ENCODE data around the gene MYO19. TPM values are rescaled to one million over a fixed set of nuclear protein-coding genes. Genes with fewer than 3 reads are reported as not detected.

Gene MYO19
- total RNA-seq, 1 experiment from 2014 or later: 144 TPM

DNA sequence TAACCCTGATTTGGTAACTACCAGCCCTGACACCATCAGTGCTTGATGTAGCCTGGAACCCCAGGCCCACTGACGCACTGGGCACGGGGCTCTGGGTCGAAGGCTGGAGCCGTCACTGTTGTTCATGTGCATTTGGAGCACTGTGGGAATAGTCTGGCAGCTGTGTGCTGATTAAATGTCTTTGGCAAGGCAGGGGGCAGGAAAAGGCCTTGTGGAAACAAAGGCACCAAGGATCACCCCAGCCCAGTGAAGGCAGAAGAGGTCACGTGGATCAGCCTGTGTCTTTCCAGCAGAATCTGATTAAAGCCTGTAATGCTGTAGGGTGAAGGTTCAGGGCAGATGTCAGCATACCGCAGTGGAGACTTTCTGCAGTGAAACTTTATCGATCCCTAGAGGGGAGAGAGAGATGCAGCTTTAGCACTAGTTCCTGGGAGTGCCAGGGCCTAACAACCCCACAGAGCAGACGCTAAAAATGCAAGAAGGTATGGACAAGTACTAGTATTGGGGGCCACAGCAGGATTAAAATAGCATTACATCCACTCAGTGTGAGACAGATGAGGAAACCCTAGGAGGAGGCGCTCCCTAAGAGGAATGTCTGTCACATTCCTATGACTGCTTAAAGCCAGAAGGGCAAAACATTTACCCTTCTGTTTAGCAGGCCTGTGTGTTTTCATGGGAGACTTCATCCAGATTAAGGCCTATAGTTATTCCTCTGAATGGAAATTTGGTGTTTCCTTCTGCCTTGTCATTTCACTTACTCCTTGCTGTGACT, 38.5 kb downstream of the MYO19 start:
- H3K27ac ChIP-seq (ENCODE audit: insufficient read length, low read depth, low read length): no peak overlapping the region

More for the DNA sequence above, 38.5 kb downstream of the MYO19 start:
- no peaks in the 10 kb centered on the region for H3K9me3 Mint-ChIP-seq
- no peak overlapping the region for H2AFZ ChIP-seq (ENCODE audit: low read length)
- H3K36me3 Mint-ChIP-seq (ENCODE audit: insufficient read depth in 1 of 3, low read depth in 3 of 3): peaks cover 20 to 82% (median 77%) of the 10 kb centered on the region in 3 experiments; a peak in 6 of 7 replicates
- no peaks in the 10 kb centered on the region for H3K79me2 ChIP-seq (ENCODE audit: insufficient read depth, low read length)
- no peak overlapping the region for H2BK12ac ChIP-seq (ENCODE audit: insufficient read length, low read depth, low read length)
- H3K56ac ChIP-seq (ENCODE audit: insufficient read length, low read depth, low read length): no peak overlapping the region
- TF ChIP-seq CTCF (conservative IDR thresholded peaks at IDR 0.05): no peak
- H3K9ac ChIP-seq (ENCODE audit: extremely low read depth, insufficient read length, low read length): no peak overlapping the region
- WGBS (ENCODE audit: extremely low coverage, insufficient read length, low lambda C conversion rate): no CpG with 5 or more reads among the region's 9 CpGs
- no peaks in the 10 kb centered on the region for H3K9me3 ChIP-seq (ENCODE audit: control insufficient read depth, low read depth, low read length)
- H4K5ac ChIP-seq (ENCODE audit: insufficient read length, low read depth, low read length): no peak overlapping the region
- H2BK20ac ChIP-seq (ENCODE audit: low read depth, low read length, poor library complexity, severe bottlenecking): no peak overlapping the region
- H3K18ac ChIP-seq (ENCODE audit: insufficient read length, low read depth, low read length): no peak overlapping the region
- no peaks in the 10 kb centered on the region for H3K27me3 ChIP-seq (ENCODE audit: insufficient read depth, low read length)
- H3K23me2 ChIP-seq (ENCODE audit: insufficient read length, low read depth, low read length, poor library complexity, severe bottlenecking): no peaks in the 10 kb centered on the region
- no peak overlapping the region for H3T11ph ChIP-seq (ENCODE audit: low read length)
- no peak overlapping the region for H3K4ac ChIP-seq (ENCODE audit: low read depth, low read length)
- H3K4me2 ChIP-seq (ENCODE audit: insufficient read depth, insufficient read length, low read length): no peak overlapping the region
- H3K27me3 Mint-ChIP-seq (ENCODE audit: low read depth): no peaks in the 10 kb centered on the region
- no peak overlapping the region for H4K91ac ChIP-seq (ENCODE audit: insufficient read length, low read depth, low read length)
- no peak overlapping the region for H2BK120ac ChIP-seq (ENCODE audit: low read depth, low read length, poor library complexity, severe bottlenecking)
- no peaks in the 10 kb centered on the region for H3K79me1 ChIP-seq (ENCODE audit: insufficient read depth, low read depth, low read length, poor library complexity, severe bottlenecking)
- peak overlapping the region; percentile 25 to 64 (median 37); a peak in 3 of 7 replicates for H3K27ac Mint-ChIP-seq
- H4K20me1 ChIP-seq (ENCODE audit: control insufficient read depth, insufficient read depth, insufficient read length): no peaks in the 10 kb centered on the region
- no peak overlapping the region for H2BK15ac ChIP-seq (ENCODE audit: low read depth, low read length)
- no peaks in the 10 kb centered on the region for H3K4me1 ChIP-seq (ENCODE audit: insufficient read depth, low read length)
- H4K8ac ChIP-seq (replicated peaks; ENCODE audit: insufficient read length, low read depth, low read length): no peak overlapping the region
- H3K4me3 Mint-ChIP-seq: no peak overlapping the region; a peak in 2 of 5 replicates
- peak; percentile 22 for DNase-seq
- no peak overlapping the region for H3K14ac ChIP-seq (ENCODE audit: insufficient read depth, low read length)
- no peaks in the 10 kb centered on the region for H3K4me1 Mint-ChIP-seq
- H2AK5ac ChIP-seq (ENCODE audit: insufficient read length, low read length): no peak overlapping the region
- no peak overlapping the region for H2BK5ac ChIP-seq (ENCODE audit: insufficient read length, low read length)
- no peak overlapping the region for H3K23ac ChIP-seq (ENCODE audit: insufficient read length, low read depth, low read length)
